Fibroblast of lung (primary cell): ENCODE results near the gene RASA4.
"Not testable (repeated sequence)": the region's sequence is repeated elsewhere in the genome, so short reads cannot be mapped to it uniquely, and the experiment has no call there.

Experiments
- EZH2 ChIP-seq: IDR thresholded peaks from 2 replicates; pipeline ENCODE4 v1.5.1; 2012; ENCODE audit warnings: low read length, control low read depth, mild to moderate bottlenecking; ENCODE audit errors: missing control alignments
- TF ChIP-seq, protein P1 (sequence below), 2 donors: IDR thresholded peaks in 1 of 2; conservative IDR thresholded peaks in 1 of 2; 1 replicate in 1 of 2; 2 replicates in 1 of 2; pipeline ENCODE4 v1.5.1; 2011 to 2012; ENCODE audit warnings: low read length in 2 of 2, control low read depth in 1 of 2, inconsistent platforms in 1 of 2, low read depth in 1 of 2, mild to moderate bottlenecking in 1 of 2

DNA sequence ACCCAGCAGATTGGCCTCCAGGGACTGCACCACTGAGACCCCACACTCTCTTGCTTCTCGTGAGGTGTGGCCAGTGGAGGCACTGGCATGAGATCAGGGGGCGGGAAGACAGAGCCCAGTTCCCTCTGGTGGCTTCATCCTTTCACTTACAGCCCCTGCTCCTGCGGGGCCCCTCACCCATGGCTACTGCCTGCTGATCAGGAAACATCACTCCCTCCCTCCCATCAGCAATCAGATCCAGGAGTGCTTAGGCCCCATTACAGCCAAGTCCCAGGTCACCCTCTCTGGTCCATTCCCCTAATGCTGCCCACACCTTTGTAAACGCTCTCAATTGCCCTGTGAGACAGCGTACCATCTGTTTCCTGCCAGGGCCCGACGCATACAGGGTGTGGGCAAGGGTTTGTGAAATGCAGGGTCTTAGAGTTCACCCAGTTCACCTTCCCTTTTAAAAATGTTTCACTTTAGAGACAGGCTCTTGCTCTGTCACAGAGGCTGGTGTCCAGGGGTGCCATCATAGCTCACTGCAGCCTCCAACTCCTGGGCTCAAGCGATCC is 81.4 kb downstream of the RASA4 start:
- not testable (repeated sequence) for TF ChIP-seq EZH2
- TF ChIP-seq, protein P1, sequence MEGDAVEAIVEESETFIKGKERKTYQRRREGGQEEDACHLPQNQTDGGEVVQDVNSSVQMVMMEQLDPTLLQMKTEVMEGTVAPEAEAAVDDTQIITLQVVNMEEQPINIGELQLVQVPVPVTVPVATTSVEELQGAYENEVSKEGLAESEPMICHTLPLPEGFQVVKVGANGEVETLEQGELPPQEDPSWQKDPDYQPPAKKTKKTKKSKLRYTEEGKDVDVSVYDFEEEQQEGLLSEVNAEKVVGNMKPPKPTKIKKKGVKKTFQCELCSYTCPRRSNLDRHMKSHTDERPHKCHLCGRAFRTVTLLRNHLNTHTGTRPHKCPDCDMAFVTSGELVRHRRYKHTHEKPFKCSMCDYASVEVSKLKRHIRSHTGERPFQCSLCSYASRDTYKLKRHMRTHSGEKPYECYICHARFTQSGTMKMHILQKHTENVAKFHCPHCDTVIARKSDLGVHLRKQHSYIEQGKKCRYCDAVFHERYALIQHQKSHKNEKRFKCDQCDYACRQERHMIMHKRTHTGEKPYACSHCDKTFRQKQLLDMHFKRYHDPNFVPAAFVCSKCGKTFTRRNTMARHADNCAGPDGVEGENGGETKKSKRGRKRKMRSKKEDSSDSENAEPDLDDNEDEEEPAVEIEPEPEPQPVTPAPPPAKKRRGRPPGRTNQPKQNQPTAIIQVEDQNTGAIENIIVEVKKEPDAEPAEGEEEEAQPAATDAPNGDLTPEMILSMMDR (conservative IDR thresholded peaks at IDR 0.05 in 1 of 2, IDR thresholded peaks at IDR 0.05 in 1 of 2; ENCODE audit: low read depth in 1 of 2, low read length in 2 of 2): not testable (repeated sequence)
